ENCODE results near the gene CELF5.
"Not testable (repeated sequence)": the region's sequence is repeated elsewhere in the genome, so short reads cannot be mapped to it uniquely, and the experiment has no call there.

CELF5 gene

GRCh38 chr19:3190470-3190770 lies 34.0 kb upstream of the CELF5 start:
- no peak for DNase-seq (ENCODE audit: low read depth in 2 of 2)

- no peak for DNase-seq (ENCODE audit: low read depth in 2 of 2)
Observed at GRCh38 chr19:3190921-3191805, 33.3 kb upstream of the CELF5 start.

DNA sequence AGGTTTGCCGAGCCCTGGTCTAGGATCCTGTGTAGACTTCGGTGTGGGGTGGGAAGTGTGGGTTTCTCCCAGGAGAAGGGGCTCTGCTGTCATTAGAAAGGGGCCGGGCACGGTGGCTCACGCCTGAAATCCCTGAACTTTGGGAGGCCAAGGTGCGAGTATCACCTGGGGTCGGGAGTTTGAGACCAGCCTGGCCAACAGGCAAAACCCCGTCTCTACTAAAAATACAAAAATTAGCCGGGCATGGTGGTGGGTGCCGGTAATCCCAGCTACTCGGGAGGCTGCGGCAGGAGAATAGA lies 32.7 kb upstream of the CELF5 start:
- DNase-seq (ENCODE audit: low read depth in 2 of 2): not testable (repeated sequence)

DNA sequence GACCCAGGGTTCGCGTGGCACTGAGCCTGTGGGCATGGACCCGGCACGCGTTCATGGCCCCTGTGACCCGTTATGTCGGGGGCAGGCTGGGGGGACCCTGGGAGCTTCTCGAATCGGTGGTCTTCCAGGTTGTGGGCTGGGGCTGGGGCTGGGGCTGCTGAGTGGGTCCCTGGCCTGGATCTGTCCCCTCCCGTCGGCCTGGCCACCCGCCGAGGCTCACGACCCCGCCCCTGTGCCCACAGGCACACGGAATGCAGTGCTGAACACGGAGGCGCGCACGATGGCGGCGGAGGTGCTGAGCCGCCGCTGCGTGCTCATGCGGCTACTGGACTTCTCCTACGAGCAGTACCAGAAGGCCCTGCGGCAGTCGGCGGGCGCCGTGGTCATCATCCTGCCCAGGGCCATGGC lies 32.2 kb upstream of the CELF5 start:
- no peak for DNase-seq (ENCODE audit: low read depth in 2 of 2)

DNA sequence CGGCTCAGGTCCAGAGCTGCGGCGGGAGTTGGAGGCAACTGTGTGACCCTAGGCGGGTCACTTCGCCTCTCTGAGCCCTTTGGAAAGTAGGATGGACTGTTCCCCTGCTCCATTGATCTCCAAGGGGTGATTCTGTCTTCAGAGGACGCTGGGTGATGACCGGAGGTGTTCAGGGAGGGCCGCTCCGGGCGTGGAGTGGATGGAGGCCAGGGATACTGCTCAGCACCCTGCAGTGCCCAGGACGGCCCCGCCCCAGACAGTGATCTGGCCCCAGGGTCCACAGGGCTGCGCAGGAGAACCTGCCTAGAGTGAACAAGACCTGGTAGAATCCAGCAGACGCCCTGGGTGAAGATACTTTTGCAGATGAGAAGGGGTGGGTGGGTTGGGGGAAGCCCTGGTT lies 31.8 kb upstream of the CELF5 start:
- DNase-seq (ENCODE audit: low read depth in 2 of 2): no peak

DNA sequence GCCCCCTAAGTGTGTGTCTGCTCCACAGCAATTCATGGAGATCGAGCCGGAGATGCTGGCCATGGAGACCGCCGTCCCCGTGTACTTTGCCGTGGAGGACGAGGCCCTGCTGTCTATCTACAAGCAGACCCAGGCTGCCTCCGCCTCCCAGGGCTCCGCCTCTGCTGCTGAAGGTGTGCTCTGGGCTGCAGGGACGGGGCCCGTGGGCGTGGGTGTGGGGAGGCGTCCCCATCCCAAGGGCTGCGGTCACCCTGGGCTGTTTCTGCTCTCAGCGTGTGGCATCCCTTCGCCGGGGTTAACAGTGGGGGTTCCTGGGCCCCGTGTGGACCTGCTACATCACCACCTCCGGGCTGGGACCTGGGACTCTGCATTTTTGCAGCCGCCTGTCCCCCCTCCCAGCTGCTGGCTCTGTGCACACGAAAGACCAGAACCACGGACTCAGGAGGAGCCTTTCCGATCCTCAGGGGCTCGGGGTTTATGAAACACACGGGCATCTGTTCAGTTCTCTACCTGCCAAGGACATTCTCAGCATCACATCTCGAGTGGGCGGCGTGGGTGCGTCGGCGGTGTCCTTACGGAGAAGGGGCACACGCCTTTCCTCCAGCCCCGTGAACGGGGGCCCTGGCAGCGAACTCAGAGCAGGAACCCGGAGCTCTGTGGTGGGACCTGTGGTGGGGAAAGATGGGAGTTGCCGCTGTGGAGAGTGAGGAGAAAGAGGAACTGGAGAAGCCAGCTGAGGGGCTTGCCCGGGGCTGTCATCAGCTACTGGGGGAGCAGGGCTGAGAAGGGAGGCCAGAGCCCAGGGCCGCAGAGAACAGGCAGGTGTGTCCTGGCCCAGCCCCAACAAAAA lies 31.0 kb upstream of the CELF5 start:
- DNase-seq (ENCODE audit: low read depth in 2 of 2): no peak

DNA sequence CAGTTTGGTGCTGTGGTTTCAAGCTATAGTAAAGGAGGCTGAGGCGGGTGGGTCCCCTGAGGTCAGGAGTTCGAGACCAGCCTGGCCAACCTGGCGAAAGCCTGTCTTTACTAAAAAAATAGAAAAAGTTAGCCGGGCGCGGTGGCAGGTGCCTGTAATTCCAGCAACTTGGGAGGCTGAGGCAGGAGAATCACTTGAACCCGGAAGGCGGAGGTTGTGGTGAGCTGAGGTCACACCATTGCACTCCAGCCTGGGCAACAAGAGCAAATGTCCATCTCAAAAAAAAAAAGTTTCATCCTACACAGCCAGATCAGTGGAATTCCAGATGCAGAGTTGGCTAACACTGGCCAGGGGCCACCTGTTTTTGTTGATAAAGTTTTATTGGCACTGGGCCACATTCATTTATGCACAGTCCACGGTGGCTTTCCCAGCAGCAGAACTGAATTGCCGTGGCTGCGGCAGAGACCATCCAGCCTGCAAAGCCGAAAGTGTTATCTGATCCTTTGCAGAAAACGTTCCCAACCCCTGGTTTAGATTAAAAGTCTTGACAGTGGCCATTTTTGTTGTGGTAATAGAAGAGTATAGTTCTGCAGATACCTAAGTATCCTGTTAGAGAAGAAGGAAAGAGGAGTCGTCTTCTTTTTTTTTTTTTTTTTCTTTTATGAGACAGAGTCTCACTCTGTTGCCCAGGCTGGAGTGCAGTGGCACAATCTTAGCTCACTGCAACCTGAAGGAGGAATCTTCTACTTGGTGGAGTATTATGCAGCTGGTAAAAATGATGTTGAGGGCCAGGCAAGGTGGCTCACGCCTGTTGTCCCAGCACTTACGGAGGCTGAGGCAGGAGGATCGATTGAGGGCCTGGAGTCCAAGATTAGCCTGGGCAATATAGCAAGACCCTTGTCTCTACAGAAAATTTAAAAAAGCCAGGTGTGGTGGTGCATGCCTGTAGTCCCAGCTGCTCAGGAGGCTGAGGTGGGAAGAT lies 30.1 kb upstream of the CELF5 start:
- DNase-seq (ENCODE audit: low read depth in 2 of 2): no peak

- DNase-seq (ENCODE audit: low read depth in 2 of 2): no peak
Observed at GRCh38 chr19:3196064-3196932, 28.2 kb upstream of the CELF5 start.

GRCh38 chr19:3196933-3197205 lies 27.6 kb upstream of the CELF5 start:
- DNase-seq (ENCODE audit: low read depth in 2 of 2): no peak

DNA sequence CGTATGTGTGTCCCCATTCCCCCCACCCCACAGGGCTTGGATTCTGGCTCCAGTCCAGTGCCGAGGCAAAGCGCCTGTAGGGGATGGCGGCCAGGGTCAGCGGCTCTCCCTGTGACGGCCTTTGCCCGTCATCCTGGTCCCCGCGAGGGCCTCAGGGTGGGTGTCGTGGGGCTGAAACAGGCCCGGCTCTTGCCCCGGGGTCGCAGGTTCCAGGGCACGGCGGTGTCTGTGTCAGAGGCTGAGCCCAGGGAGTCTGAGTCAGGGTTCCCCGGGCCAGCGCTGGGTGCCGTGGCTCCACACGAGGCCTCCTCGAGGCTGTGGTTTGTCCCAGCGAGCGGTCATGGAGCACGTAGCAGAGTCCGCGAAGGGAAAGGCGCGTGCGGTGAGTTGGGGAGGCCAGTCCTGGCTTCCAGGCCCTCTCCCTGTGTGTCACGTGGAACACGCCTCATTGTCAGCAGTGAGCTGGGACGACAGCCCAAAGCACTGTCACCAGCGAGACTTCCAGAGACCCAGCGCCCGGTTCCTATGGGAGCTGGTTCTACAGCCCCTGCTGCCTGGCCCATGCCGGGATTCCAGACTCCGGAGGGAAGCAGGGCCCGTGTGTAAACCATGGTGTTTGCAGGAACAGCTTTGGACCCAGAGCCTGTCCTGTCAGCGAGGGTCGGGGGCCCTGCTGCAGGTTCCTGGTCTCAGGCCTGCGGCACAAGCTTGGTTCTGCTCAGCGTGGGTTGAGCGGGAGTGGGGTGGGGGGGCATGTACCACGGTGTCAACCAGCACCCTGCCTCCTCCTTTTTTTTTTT lies 25.4 kb upstream of the CELF5 start:
- DNase-seq (ENCODE audit: low read depth in 2 of 2): no peak

- no peak for DNase-seq (ENCODE audit: low read depth in 2 of 2)
Observed at GRCh38 chr19:3201072-3201700, 23.3 kb upstream of the CELF5 start.

- DNase-seq (ENCODE audit: low read depth in 2 of 2): no peak
Observed at GRCh38 chr19:3201911-3202310, 22.6 kb upstream of the CELF5 start.

DNA sequence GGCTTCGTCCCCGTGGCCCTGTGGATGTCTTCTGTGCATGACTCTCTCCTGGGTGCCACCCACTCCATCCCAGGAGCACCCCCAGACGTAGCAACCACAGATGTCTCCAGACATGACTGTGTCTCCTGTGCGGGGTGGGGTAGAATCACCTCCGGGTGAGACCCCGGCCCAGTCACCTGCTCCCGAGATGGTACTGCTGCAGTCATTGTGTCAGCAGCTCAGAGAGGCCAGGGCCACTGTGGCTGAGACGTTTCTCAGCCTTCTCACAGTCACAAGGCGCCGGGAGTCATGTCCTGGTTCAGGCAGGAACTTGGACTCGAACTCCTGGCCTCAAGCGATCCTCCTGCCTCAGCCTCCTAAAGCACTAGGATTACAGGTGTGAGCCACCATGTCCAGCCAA lies 22.1 kb upstream of the CELF5 start:
- no peak for DNase-seq (ENCODE audit: low read depth in 2 of 2)

DNA sequence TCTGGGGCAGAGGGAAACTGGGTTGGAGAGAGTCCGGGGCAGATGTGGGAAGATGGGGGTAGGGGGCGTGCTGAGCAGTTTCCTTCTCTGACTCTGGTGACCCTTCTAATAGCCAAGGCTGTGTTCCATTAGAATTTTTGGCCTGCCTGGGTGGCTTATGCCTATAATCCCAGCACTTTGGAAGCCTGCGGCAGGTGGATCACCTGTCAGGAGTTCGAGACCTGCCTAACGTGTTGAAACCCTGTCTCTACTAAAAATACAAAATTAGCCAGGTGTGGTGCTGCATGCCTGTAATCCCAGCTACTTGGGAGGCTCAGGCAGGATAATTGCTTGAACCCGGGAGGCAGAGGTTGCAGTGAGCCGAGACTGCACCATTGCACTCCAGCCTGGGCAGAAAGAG lies 21.6 kb upstream of the CELF5 start:
- not testable (repeated sequence) for DNase-seq (ENCODE audit: low read depth in 2 of 2)

- DNase-seq (ENCODE audit: low read depth in 2 of 2): no peak
Observed at GRCh38 chr19:3203805-3204645, 20.4 kb upstream of the CELF5 start.

DNA sequence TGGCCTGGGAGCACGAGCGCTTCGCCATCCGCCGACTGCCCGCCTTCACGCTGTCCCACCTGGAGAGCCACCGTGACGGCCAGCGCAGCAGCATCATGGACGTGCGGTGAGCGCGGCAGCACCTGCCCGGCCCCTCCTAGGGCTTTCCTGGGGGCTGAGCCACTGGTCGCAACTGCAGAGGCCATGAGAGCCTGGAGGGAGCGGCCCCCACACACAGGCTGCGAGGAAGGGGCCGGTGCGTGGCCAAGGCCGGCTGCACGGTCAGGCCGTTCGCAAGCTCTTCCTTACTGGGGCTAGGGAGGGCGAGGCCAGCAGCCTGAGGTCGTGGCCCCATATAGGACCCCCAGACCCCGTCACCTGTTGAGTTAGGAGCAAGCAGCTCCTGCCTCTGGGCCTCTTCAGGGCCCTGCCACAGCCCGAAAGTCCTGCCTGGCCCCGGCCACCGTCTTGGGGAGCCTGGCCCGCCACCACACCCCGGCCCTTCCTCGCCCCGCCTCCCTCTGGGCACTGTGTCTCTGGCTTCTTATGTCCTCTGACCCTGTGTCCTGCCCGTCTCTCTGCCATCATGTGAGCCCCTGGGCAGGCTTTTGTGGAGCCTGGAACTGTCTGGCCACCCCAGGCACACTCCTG lies 19.7 kb upstream of the CELF5 start:
- no peak for DNase-seq (ENCODE audit: low read depth in 2 of 2)

DNA sequence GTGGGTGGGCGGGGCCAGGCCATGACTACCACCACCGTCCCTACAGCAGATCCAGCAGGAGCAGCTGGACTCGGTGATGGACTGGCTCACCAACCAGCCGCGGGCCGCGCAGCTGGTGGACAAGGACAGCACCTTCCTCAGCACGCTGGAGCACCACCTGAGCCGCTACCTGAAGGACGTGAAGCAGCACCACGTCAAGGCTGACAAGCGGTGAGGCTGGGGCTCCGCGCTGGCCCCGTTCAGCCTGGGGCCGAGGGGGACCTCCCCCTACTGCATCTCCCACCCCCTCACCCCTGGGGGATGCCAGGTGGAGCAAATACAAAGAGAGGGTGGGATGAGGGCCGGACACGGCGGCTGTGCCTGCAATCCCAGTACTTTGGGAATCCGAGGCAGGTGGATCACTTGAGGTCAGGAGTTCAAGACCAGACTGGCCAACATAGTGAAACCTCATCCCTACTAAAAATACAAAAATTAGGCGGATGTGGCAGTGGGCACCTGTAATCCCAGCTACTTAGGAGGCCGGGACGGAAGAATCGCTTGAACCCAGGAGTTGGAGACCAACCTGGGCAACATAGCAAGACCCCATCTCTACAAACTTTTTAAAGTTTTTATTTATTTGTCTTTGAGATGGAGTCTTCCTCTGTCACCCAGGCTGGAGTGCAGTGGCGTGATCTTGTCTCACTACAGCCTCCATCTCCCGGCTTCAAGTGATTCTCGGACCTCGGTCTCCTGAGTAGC lies 18.1 kb upstream of the CELF5 start:
- DNase-seq (ENCODE audit: low read depth in 2 of 2): no peak

Measured in stimulated activated CD4-positive, alpha-beta T cell treated with anti-CD3 and anti-CD28 coated beads, Interleukin-12 subunit alpha, Interleukin-12 subunit beta, amount 100 ng/mL, for 24 hours (primary cell).